HG03280 (cell line): Measurements from ENCODE around the gene TSPAN4.

ENCODE experiments used
- ATAC-seq: cut with Tn5 transposase; IDR thresholded peaks from one replicate; pipeline ENCODE4 v1.9.1; 2021; ENCODE audit warnings: mild to moderate bottlenecking, moderate library complexity; ENCODE audit not compliant: unreplicated experiment

TSPAN4 gene

GRCh38 chr11:905952-906351, 63.3 kb downstream of the TSPAN4 start:
- no peak for ATAC-seq

GRCh38 chr11:907668-908067, 65.0 kb downstream of the TSPAN4 start:
- ATAC-seq, result no peak

- no peak for ATAC-seq
These were observed 65.6 kb downstream of the TSPAN4 start for GRCh38 chr11:908273-908672.

DNA sequence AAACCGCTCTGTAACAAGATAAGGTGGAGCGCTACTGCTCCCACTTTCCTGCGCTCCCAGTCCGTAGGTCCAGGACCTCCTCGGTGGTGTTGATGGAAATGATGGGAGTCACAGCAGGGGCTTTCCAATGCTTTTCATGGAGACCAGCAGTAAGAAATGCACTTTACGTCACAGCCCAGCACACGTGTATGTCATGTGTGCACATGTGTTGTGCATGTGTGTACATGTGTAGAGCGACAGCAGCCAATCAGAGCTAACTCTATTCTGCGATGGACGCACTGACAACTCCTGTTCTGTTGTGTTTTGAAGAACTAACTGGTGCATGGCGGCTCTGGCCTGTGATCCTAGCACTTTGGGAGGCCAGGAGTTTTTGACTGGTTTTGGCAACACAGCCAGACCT, 66.8 kb downstream of the TSPAN4 start:
- ATAC-seq, result no peak

- peak; percentile 5 for ATAC-seq
These were observed 67.5 kb downstream of the TSPAN4 start for GRCh38 chr11:910044-910588.

GRCh38 chr11:910589-911030, 68.0 kb downstream of the TSPAN4 start, which contains the start of gene CHID1:
TSS of gene CHID1 (minus strand) at chr11:910810. CDS start at chr11:904816, 5,994 bp downstream.
- peak; percentile 93 for ATAC-seq

GRCh38 chr11:911031-911889, 68.6 kb downstream of the TSPAN4 start:
- ATAC-seq, result peak; percentile 32

DNA sequence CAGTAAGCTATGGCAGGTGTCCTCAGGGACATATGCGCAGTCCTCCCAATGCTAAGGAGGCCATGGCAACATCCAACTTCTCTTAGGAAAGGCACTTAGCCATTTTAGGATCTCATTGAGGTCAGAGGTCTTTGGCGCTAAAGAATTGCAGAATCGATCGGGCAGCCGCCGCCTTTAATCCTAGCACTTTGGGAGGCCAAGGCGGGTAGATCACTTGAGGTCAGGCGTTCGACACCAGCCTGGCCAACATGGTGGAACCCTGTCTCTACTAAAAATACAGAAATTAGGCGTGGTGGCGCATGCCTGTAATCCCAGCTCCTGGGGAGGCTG, 69.2 kb downstream of the TSPAN4 start:
- no peak for ATAC-seq

GRCh38 chr11:912266-912665, 69.6 kb downstream of the TSPAN4 start:
- no peak for ATAC-seq

DNA sequence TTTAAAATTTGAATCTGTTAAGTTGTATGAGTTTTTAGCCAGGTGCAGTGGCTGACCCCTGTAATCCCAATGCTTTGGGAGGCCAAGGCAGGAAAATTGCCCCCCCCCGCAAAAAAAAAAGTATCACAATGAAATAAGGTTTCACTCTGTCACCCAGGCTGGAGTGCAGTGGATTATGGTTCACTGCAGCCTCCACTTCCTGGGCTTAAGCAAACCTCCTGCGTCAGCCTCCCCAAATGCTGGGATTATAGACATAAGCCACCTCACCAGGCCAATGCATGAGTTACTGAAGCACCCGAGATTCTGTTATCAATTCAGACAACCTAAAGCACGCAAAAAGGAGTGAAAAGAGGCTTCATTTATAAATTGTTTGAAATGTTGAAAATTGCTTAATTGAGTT, 70.4 kb downstream of the TSPAN4 start:
- no peak for ATAC-seq

DNA sequence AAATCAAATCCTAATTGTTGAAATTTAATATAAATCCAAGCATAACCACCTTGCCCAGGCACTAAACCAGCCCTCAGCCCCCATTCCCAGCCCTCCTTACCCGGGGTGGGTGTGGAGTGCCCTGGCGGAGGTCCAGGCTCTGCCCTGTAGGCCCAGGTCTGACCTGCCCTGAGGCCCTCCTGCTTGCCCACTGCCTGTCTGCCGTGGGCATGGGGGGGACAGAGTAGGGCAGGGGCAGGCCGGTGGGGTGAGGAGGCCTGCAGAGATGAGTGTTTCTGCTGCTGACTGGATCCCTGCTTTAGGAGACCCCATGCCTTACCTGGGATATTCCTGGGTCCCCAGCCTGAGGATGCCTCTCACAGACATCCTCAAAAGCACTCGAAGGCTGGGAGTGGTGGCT, 71.6 kb downstream of the TSPAN4 start:
- ATAC-seq, result no peak

DNA sequence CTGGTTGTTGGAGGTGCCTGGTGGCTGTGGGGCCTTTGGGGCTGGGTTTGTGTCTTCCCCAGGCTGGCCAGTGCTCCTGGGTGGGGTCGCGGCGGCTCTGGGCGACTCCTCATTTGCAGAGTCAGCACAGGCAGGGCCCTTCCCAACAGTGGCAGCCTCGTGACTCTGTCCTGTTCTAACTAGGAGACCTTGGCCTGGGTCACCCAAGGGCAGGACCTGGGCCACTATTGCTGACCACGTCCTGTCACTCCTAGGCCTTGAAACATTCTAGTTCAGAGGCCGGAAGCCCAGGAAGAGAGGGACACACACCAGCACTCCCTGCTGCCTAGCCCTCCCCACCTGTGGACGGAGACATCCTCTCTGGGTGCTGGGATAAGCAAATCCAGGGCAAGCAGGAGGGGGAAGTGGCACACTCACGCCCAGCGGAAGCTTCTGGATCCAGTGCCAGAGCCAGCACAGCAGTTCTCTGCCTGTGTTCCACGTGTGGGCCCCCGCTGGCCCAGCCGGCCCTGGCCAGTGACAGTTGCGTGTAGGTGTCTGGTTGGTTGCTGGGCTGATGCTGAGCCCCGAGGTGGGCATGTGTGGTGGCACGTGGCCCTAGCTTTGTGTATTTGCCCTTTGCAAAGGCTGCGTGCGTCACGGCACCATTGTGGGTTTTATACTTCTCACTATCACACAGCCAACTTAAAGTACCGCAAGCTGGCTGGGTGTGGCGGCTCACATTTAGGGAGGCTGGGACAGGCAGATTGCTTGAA, 72.3 kb downstream of the TSPAN4 start:
- ATAC-seq, result no peak
